Liver (tissue), 9 donors: ENCODE results near the gene DLX4. TPM values are rescaled to one million over a fixed set of nuclear protein-coding genes. Genes with fewer than 3 reads are reported as not detected.

Source experiments
- DNase-seq: peaks from one replicate; pipeline ENCODE4 v3.0.0-alpha.2; 2017; ENCODE audit warnings: low spot score
- H3K27ac ChIP-seq, 2 donors: one replicate each; pipeline ENCODE4 v1.7.0; 2013; ENCODE audit warnings: inconsistent platforms in 2 of 2, low read length in 2 of 2, control low read depth in 1 of 2, low read depth in 1 of 2, mild to moderate bottlenecking in 1 of 2
- H3K27me3 ChIP-seq, 4 donors: one replicate each; pipeline versions ENCODE4 v1.6.1 to v1.7.0; 2013; ENCODE audit warnings: low read length in 3 of 4, inconsistent platforms in 1 of 4, mild to moderate bottlenecking in 1 of 4, moderate library complexity in 1 of 4; ENCODE audit not compliant: control insufficient read depth in 4 of 4, insufficient read depth in 4 of 4
- H3K36me3 ChIP-seq, 4 donors: one replicate each; pipeline versions ENCODE4 v1.6.1 to v1.7.0; 2013; ENCODE audit warnings: low read length in 3 of 4, mild to moderate bottlenecking in 3 of 4, low read depth in 1 of 4, moderate library complexity in 1 of 4; ENCODE audit not compliant: control insufficient read depth in 4 of 4, insufficient read depth in 3 of 4
- H3K4me1 ChIP-seq, 4 donors: one replicate each; pipeline versions ENCODE4 v1.6.1 to v1.7.0; 2013; ENCODE audit warnings: low read length in 3 of 4, mild to moderate bottlenecking in 3 of 4, moderate library complexity in 1 of 4; ENCODE audit not compliant: control insufficient read depth in 4 of 4, insufficient read depth in 4 of 4
- H3K4me3 ChIP-seq, 3 donors: one replicate each; pipeline versions ENCODE4 v1.6.1 to v1.7.0; 2013; ENCODE audit warnings: low read length in 3 of 3, control low read depth in 1 of 3, low read depth in 1 of 3, mild to moderate bottlenecking in 1 of 3
- H3K9ac ChIP-seq, 2 donors: one replicate each; pipeline ENCODE4 v1.7.0; 2013; ENCODE audit warnings: low read length in 2 of 2, mild to moderate bottlenecking in 2 of 2, moderate library complexity in 2 of 2, control low read depth in 1 of 2, low read depth in 1 of 2
- H3K9me3 ChIP-seq, 4 donors: one replicate each; pipeline versions ENCODE4 v1.6.1 to v1.7.0; 2013; ENCODE audit warnings: low read length in 3 of 4; ENCODE audit not compliant: control insufficient read depth in 4 of 4
- CTCF ChIP-seq: fragments of 150-350 bp; IDR thresholded peaks from 2 replicates; pipeline ENCODE4 v1.5.1; 2017; ENCODE audit warnings: improper control_type of control experiment, low read depth, low read length; ENCODE audit not compliant: missing input control
- EGR1 ChIP-seq, 2 donors: IDR thresholded peaks; 2 replicates each; pipeline ENCODE4 v1.6.1; 2016 to 2018; ENCODE audit warnings: antibody characterized with exemption in 2 of 2, low read depth in 2 of 2
- FOXA1 ChIP-seq: IDR thresholded peaks from 2 replicates; pipeline ENCODE4 v1.6.1; 2016; ENCODE audit warnings: antibody characterized with exemption
- FOXA2 ChIP-seq: IDR thresholded peaks from 2 replicates; pipeline ENCODE4 v1.6.1; 2016; ENCODE audit warnings: antibody characterized with exemption
- GABPA ChIP-seq, 2 donors: IDR thresholded peaks in 1 of 2; conservative IDR thresholded peaks in 1 of 2; 2 replicates each; pipeline ENCODE4 v1.6.1; 2016; ENCODE audit warnings: antibody characterized with exemption in 2 of 2, mild to moderate bottlenecking in 1 of 2, moderate library complexity in 1 of 2
- HNF4A ChIP-seq, 2 donors: conservative IDR thresholded peaks; 2 replicates each; pipeline ENCODE4 v1.6.1; 2016; ENCODE audit warnings: antibody characterized with exemption in 2 of 2, mild to moderate bottlenecking in 2 of 2
- HNF4G ChIP-seq: IDR thresholded peaks from 2 replicates; pipeline ENCODE4 v1.6.1; 2016; ENCODE audit warnings: antibody characterized with exemption
- JUND ChIP-seq, 2 donors: IDR thresholded peaks; 2 replicates each; pipeline ENCODE4 v1.6.1; 2016; ENCODE audit warnings: antibody characterized with exemption in 2 of 2
- RAD21 ChIP-seq, 2 donors: IDR thresholded peaks; 2 replicates each; pipeline ENCODE4 v1.6.1; 2016; ENCODE audit warnings: antibody characterized with exemption in 2 of 2, mild to moderate bottlenecking in 2 of 2
- REST ChIP-seq: IDR thresholded peaks from 2 replicates; pipeline ENCODE4 v1.6.1; 2016; ENCODE audit warnings: antibody characterized with exemption, mild to moderate bottlenecking
- RXRA ChIP-seq, 2 donors: IDR thresholded peaks; 2 replicates each; pipeline ENCODE4 v1.6.1; 2017 to 2018; ENCODE audit warnings: antibody characterized with exemption in 2 of 2, mild to moderate bottlenecking in 1 of 2
- SP1 ChIP-seq: IDR thresholded peaks from 2 replicates; pipeline ENCODE4 v1.6.1; 2018; ENCODE audit warnings: antibody characterized with exemption, mild to moderate bottlenecking
- TAF1 ChIP-seq: conservative IDR thresholded peaks from 2 replicates; pipeline ENCODE4 v1.6.1; 2016; ENCODE audit warnings: antibody characterized with exemption, mild to moderate bottlenecking
- YY1 ChIP-seq: IDR thresholded peaks from 2 replicates; pipeline ENCODE4 v1.6.1; 2016; ENCODE audit warnings: antibody characterized with exemption, mild to moderate bottlenecking
- WGBS: extraction: QIAGEN DNeasy Blood & Tissue Kit; methylation state at CpG from one replicate; pipeline ENCODE4 v1.1.7; 2013; 5-methylcytosine and 5-hydroxymethylcytosine counted together
- polyA plus RNA-seq, 2 donors: library from polyadenylated mRNA; stranded (reverse) in 1 of 2; unstranded in 1 of 2; fragments of 200-250 nt in 1 of 2; fragments of >200 nt in 1 of 2; fragmentation: Nextera tagmentation in 1 of 2; extraction: Ambion mirVana in 1 of 2; gene quantifications; one replicate each; pipeline versions ENCODE4 v1.2.1 to v1.2.3, GENCODE V29; 2013 to 2015
- total RNA-seq, 2 donors: library from RNA; depleted of rRNA; stranded (reverse); fragments of >200 nt; gene quantifications; one replicate each; pipeline ENCODE4 v1.2.3, GENCODE V29; 2014
- TF ChIP-seq, protein P1 (sequence below): IDR thresholded peaks from 2 replicates; pipeline ENCODE4 v1.6.1; 2016; ENCODE audit warnings: antibody characterized with exemption
- TF ChIP-seq, protein P2 (sequence below): IDR thresholded peaks from 2 replicates; pipeline ENCODE4 v1.6.1; 2016; ENCODE audit warnings: antibody characterized with exemption
- donor health status: healthy.
- donor health status: healthy.
- donor health status: healthy.
- donor health status: healthy.
- donor health status: healthy.

Gene DLX4
- total and polyA plus RNA-seq, 4 donors, result not detected

DNA sequence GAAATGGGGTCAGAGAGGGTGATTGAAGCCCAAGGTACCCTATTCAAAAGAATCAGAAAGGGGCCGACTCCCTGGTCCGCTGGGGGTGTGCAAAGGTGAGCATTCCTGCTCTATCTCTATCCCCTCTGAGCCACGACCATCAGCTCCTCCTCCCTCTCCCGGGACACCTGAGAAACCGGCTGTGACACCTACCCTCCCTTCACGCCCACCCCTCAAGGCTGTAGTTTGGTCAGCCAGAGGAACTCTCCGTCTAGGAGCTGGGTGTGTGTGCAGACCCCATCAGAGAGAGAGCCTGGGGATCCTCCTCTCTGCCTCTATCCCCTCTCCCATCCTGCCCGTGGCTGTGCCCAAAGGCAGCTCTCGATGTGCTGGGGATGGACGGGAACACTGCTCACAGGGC is 27.6 kb upstream of the DLX4 start:
- H3K27me3 ChIP-seq, result peaks cover 0 to 12% (median 3%) of the 10 kb centered on the region in 4 donors
- WGBS, result 35% methylated on average over 10 of the region's 10 CpGs

More for the DNA sequence above, 27.6 kb upstream of the DLX4 start:
- Histone ChIP-seq H3K9me3 (no peaks in the 10 kb centered on the region), H3K36me3 (no peaks in the 10 kb centered on the region), H3K4me1 (no peaks in the 10 kb centered on the region), H3K9ac (no peak overlapping the region), H3K4me3 (no peak overlapping the region), H3K27ac (no peak overlapping the region)
- no peak for DNase-seq
- TF ChIP-seq JUND (IDR thresholded peaks at IDR 0.05), result no peak
- no peak for TF ChIP-seq GABPA (IDR thresholded peaks at IDR 0.05 in 1 of 2, conservative IDR thresholded peaks at IDR 0.05 in 1 of 2)
- TF ChIP-seq YY1, result no peak
- no peak for TF ChIP-seq CTCF
- TF ChIP-seq REST, result no peak
- no peak for TF ChIP-seq TAF1
- TF ChIP-seq, protein P1, sequence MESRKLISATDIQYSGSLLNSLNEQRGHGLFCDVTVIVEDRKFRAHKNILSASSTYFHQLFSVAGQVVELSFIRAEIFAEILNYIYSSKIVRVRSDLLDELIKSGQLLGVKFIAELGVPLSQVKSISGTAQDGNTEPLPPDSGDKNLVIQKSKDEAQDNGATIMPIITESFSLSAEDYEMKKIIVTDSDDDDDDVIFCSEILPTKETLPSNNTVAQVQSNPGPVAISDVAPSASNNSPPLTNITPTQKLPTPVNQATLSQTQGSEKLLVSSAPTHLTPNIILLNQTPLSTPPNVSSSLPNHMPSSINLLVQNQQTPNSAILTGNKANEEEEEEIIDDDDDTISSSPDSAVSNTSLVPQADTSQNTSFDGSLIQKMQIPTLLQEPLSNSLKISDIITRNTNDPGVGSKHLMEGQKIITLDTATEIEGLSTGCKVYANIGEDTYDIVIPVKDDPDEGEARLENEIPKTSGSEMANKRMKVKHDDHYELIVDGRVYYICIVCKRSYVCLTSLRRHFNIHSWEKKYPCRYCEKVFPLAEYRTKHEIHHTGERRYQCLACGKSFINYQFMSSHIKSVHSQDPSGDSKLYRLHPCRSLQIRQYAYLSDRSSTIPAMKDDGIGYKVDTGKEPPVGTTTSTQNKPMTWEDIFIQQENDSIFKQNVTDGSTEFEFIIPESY, result no peak
- no peak for TF ChIP-seq RAD21 (IDR thresholded peaks at IDR 0.05)
- TF ChIP-seq, protein P2, sequence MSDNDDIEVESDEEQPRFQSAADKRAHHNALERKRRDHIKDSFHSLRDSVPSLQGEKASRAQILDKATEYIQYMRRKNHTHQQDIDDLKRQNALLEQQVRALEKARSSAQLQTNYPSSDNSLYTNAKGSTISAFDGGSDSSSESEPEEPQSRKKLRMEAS, result no peak
- no peak for TF ChIP-seq HNF4G
- TF ChIP-seq FOXA2, result no peak
- TF ChIP-seq FOXA1, result no peak
- no peak for TF ChIP-seq RXRA (IDR thresholded peaks at IDR 0.05)
- TF ChIP-seq HNF4A (conservative IDR thresholded peaks at IDR 0.05), result no peak
- no peak for TF ChIP-seq SP1
- no peak for TF ChIP-seq EGR1 (IDR thresholded peaks at IDR 0.05; ENCODE audit: low read depth in 2 of 2)
